Activated T-helper 1 cell treated with anti-CD3 and anti-CD28 coated beads, Interleukin-12 subunit alpha, Interleukin-12 subunit beta, Interleukin-2, Interleukin-4 antibody, amounts not matched to agents 30 ng/mL and 10 ng/mL and 1 ng/mL, durations not matched to agents 14 hours and 24 hours and 36 hours (primary cell): ENCODE measurements around the gene THSD4. TPM values are rescaled to one million over a fixed set of nuclear protein-coding genes. Genes with fewer than 3 reads are reported as not detected.
A peak's percentile ranks its signal among the peaks of the same experiment; 100 is the strongest.

ENCODE experiments used
- DNase-seq: peaks from one replicate; pipeline ENCODE4 v3.0.0; 2021; ENCODE audit warnings: low spot score
- H3K27ac Mint-ChIP-seq: one replicate; pipeline ENCODE4 v1.8.0; 2021; ENCODE audit warnings: mild to moderate bottlenecking, mixed read lengths
- H3K27me3 Mint-ChIP-seq: one replicate; pipeline ENCODE4 v1.8.0; 2022; ENCODE audit warnings: mild to moderate bottlenecking, moderate library complexity, mixed read lengths; ENCODE audit not compliant: insufficient read depth
- H3K36me3 Mint-ChIP-seq: one replicate; pipeline ENCODE4 v1.8.0; 2021; ENCODE audit warnings: low read depth, mixed read lengths
- H3K4me1 Mint-ChIP-seq: one replicate; pipeline ENCODE4 v1.8.0; 2021; ENCODE audit warnings: low read depth, mixed read lengths
- H3K4me3 Mint-ChIP-seq: one replicate; pipeline ENCODE4 v1.8.0; 2021; ENCODE audit warnings: mild to moderate bottlenecking, moderate library complexity, mixed read lengths
- H3K9me3 Mint-ChIP-seq: one replicate; pipeline ENCODE4 v1.8.0; 2021; ENCODE audit warnings: mixed read lengths
- intact Hi-C: fragments of 100-400 bp; cut with micrococcal nuclease; formaldehyde crosslinking; loops from one replicate; pipeline ENCODE4 v1.15.1; 2024
- total RNA-seq: library from RNA; stranded (reverse); gene quantifications from 2 replicates; pipeline ENCODE4 v1.2.3, GENCODE V29; 2022

Gene THSD4
- total RNA-seq, 1 donor from 2014 or later, result not detected

- Mint-ChIP-seq H3K4me1 (peaks cover 16% of the 10 kb centered on the region), H3K36me3 (no peaks in the 10 kb centered on the region), H3K4me3 (no peak overlapping the region), H3K27me3 (peaks cover 8% of the 10 kb centered on the region), H3K9me3 (no peaks in the 10 kb centered on the region), H3K27ac (no peak overlapping the region)
- intact Hi-C loops, result no loop called here
- DNase-seq, result no peak
Measured at GRCh38 chr15:71776304-71776703, 661.0 kb downstream of the THSD4 start.

- Mint-ChIP-seq H3K27ac (no peak overlapping the region), H3K4me1 (peaks cover 21% of the 10 kb centered on the region), H3K4me3 (no peak overlapping the region), H3K27me3 (peaks cover 8% of the 10 kb centered on the region), H3K36me3 (no peaks in the 10 kb centered on the region), H3K9me3 (no peaks in the 10 kb centered on the region)
- DNase-seq, result no peak
- intact Hi-C loops, result no loop called here
Measured at GRCh38 chr15:71777216-71777943, 662.1 kb downstream of the THSD4 start.

- no peak for DNase-seq
- Mint-ChIP-seq H3K4me1 (peaks cover 21% of the 10 kb centered on the region), H3K36me3 (no peaks in the 10 kb centered on the region), H3K4me3 (no peak overlapping the region), H3K27me3 (peaks cover 5% of the 10 kb centered on the region), H3K9me3 (no peaks in the 10 kb centered on the region), H3K27ac (no peak overlapping the region)
- intact Hi-C loops, result no loop called here
Measured at GRCh38 chr15:71779073-71779797, 664.0 kb downstream of the THSD4 start.

GRCh38 chr15:71780115-71780976, 665.1 kb downstream of the THSD4 start:
- no peaks in the 10 kb centered on the region for H3K9me3 Mint-ChIP-seq
- peaks cover 21% of the 10 kb centered on the region for H3K4me1 Mint-ChIP-seq
- peak; percentile 9 for DNase-seq
- peak overlapping the region; percentile 10 for H3K27ac Mint-ChIP-seq
- intact Hi-C loops, result loop anchor here (1.0 kb wide), 1 partner anchor 376 kb away; no protein-coding TSS in a partner anchor
- H3K27me3 Mint-ChIP-seq, result peaks cover 5% of the 10 kb centered on the region
- H3K36me3 Mint-ChIP-seq, result no peaks in the 10 kb centered on the region
- no peak overlapping the region for H3K4me3 Mint-ChIP-seq

GRCh38 chr15:71781179-71781964, 666.1 kb downstream of the THSD4 start:
- intact Hi-C loops, result no loop called here
- Mint-ChIP-seq H3K27me3 (peaks cover 5% of the 10 kb centered on the region), H3K4me1 (peaks cover 21% of the 10 kb centered on the region), H3K9me3 (no peaks in the 10 kb centered on the region), H3K27ac (no peak overlapping the region), H3K36me3 (no peaks in the 10 kb centered on the region), H3K4me3 (no peak overlapping the region)
- no peak for DNase-seq

- no peak overlapping the region for H3K27ac Mint-ChIP-seq
- no peaks in the 10 kb centered on the region for H3K36me3 Mint-ChIP-seq
- intact Hi-C loops, result no loop called here
- H3K9me3 Mint-ChIP-seq, result no peaks in the 10 kb centered on the region
- H3K27me3 Mint-ChIP-seq, result peaks cover 5% of the 10 kb centered on the region
- no peak overlapping the region for H3K4me3 Mint-ChIP-seq
- peaks cover 21% of the 10 kb centered on the region for H3K4me1 Mint-ChIP-seq
- no peak for DNase-seq
Measured at GRCh38 chr15:71781965-71782265, 666.6 kb downstream of the THSD4 start.

GRCh38 chr15:71782422-71783165, 667.3 kb downstream of the THSD4 start:
- Mint-ChIP-seq H3K4me3 (no peak overlapping the region), H3K27me3 (peaks cover 5% of the 10 kb centered on the region), H3K36me3 (no peaks in the 10 kb centered on the region), H3K4me1 (peaks cover 21% of the 10 kb centered on the region), H3K27ac (no peak overlapping the region), H3K9me3 (no peaks in the 10 kb centered on the region)
- intact Hi-C loops, result no loop called here
- DNase-seq, result no peak

GRCh38 chr15:71784719-71785118, 669.4 kb downstream of the THSD4 start:
- intact Hi-C loops, result loop anchor here (1.0 kb wide), 1 partner anchor 372 kb away; no protein-coding TSS in a partner anchor
- no peak overlapping the region for H3K4me3 Mint-ChIP-seq
- no peak overlapping the region for H3K27ac Mint-ChIP-seq
- H3K4me1 Mint-ChIP-seq, result peaks cover 21% of the 10 kb centered on the region
- no peak for DNase-seq
- H3K36me3 Mint-ChIP-seq, result no peaks in the 10 kb centered on the region
- peaks cover 5% of the 10 kb centered on the region for H3K27me3 Mint-ChIP-seq
- H3K9me3 Mint-ChIP-seq, result no peaks in the 10 kb centered on the region

- H3K27ac Mint-ChIP-seq, result no peak overlapping the region
- H3K4me1 Mint-ChIP-seq, result peaks cover 8% of the 10 kb centered on the region
- no peak for DNase-seq
- peaks cover 2% of the 10 kb centered on the region for H3K27me3 Mint-ChIP-seq
- no peaks in the 10 kb centered on the region for H3K9me3 Mint-ChIP-seq
- no peak overlapping the region for H3K4me3 Mint-ChIP-seq
- intact Hi-C loops, result no loop called here
- H3K36me3 Mint-ChIP-seq, result no peaks in the 10 kb centered on the region
Measured at GRCh38 chr15:71785996-71786395, 670.7 kb downstream of the THSD4 start.

GRCh38 chr15:71786673-71787072, 671.4 kb downstream of the THSD4 start:
- H3K27ac Mint-ChIP-seq, result no peak overlapping the region
- DNase-seq, result no peak
- peaks cover 1% of the 10 kb centered on the region for H3K4me1 Mint-ChIP-seq
- H3K36me3 Mint-ChIP-seq, result no peaks in the 10 kb centered on the region
- intact Hi-C loops, result no loop called here
- peaks cover 2% of the 10 kb centered on the region for H3K27me3 Mint-ChIP-seq
- no peak overlapping the region for H3K4me3 Mint-ChIP-seq
- no peaks in the 10 kb centered on the region for H3K9me3 Mint-ChIP-seq

GRCh38 chr15:71788646-71789579, 673.6 kb downstream of the THSD4 start:
- no peak for DNase-seq
- no peaks in the 10 kb centered on the region for H3K9me3 Mint-ChIP-seq
- H3K27ac Mint-ChIP-seq, result no peak overlapping the region
- H3K4me3 Mint-ChIP-seq, result no peak overlapping the region
- peaks cover 4% of the 10 kb centered on the region for H3K27me3 Mint-ChIP-seq
- no peaks in the 10 kb centered on the region for H3K4me1 Mint-ChIP-seq
- intact Hi-C loops, result no loop called here
- no peaks in the 10 kb centered on the region for H3K36me3 Mint-ChIP-seq
